ENCODE measurements around the gene TNFAIP8L2.

- TF ChIP-seq POLR2AphosphoS5 (IDR thresholded peaks at IDR 0.05; ENCODE audit: insufficient read depth in 1 of 2, low read depth in 1 of 2) = no peak
- TF ChIP-seq, protein P1, sequence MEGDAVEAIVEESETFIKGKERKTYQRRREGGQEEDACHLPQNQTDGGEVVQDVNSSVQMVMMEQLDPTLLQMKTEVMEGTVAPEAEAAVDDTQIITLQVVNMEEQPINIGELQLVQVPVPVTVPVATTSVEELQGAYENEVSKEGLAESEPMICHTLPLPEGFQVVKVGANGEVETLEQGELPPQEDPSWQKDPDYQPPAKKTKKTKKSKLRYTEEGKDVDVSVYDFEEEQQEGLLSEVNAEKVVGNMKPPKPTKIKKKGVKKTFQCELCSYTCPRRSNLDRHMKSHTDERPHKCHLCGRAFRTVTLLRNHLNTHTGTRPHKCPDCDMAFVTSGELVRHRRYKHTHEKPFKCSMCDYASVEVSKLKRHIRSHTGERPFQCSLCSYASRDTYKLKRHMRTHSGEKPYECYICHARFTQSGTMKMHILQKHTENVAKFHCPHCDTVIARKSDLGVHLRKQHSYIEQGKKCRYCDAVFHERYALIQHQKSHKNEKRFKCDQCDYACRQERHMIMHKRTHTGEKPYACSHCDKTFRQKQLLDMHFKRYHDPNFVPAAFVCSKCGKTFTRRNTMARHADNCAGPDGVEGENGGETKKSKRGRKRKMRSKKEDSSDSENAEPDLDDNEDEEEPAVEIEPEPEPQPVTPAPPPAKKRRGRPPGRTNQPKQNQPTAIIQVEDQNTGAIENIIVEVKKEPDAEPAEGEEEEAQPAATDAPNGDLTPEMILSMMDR (IDR thresholded peaks at IDR 0.05) = no peak
Measured at GRCh38 chr1:151166505-151166956, 10.1 kb downstream of the TNFAIP8L2 start.
